HG03457 (cell line): ENCODE measurements around the gene GRM8.
"Not testable (repeated sequence)": the region's sequence is repeated elsewhere in the genome, so short reads cannot be mapped to it uniquely, and the experiment has no call there.

Experiments used
- ATAC-seq: cut with Tn5 transposase; IDR thresholded peaks from one replicate; pipeline ENCODE4 v1.9.1; 2021; ENCODE audit warnings: moderate number of reproducible peaks; ENCODE audit not compliant: unreplicated experiment

Gene GRM8

DNA sequence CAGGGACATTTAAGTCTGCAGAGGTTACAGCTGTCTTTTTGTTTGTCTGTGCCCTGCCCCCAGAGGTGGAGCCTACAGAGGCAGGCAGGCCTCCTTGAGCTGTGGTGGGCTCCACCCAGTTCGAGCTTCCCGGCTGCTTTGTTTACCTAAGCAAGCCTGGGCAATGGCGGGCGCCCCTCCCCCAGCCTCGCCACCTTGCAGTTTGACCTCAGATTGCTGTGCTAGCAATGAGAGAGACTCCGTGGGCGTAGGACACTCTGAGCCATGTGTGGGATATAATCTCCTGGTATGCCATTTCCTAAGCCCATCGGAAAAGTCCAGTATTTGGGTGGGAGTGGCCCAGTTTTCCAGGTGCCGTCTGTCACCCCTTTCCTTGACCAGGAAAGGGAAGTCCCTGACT is 421.5 kb downstream of the GRM8 start:
- ATAC-seq = not testable (repeated sequence)

DNA sequence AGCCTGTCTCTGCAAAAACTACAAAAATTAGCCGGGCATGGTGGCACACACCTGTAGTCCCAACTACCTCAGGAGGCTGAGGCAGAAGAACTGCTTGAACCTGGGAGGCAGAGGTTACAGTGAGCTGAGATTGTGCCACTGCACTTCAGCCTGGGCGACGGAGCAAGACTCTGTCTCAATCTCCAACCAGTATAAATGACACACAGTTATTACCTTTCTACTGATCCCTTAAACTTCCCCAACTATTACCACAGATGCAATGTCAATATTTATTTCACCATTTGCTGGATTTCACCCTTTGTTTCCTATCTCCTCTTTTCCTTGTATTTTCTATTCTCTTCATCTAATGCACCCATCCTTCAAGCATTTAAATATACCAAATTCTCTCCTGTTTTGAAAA is 431.8 kb downstream of the GRM8 start:
- no peak for ATAC-seq

DNA sequence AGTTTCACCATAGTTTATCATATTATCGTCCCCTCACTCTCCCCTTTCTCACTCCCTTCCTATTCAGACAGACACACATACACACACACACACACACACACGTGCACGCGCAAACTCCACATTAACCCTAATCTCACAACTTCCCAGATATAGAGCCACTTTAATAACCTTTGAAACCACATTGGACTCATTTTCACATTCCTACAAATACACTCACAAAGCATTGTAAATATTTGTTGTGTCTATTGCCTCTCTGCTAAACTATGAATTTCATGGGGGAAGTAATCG is 433.6 kb downstream of the GRM8 start:
- ATAC-seq = no peak

DNA sequence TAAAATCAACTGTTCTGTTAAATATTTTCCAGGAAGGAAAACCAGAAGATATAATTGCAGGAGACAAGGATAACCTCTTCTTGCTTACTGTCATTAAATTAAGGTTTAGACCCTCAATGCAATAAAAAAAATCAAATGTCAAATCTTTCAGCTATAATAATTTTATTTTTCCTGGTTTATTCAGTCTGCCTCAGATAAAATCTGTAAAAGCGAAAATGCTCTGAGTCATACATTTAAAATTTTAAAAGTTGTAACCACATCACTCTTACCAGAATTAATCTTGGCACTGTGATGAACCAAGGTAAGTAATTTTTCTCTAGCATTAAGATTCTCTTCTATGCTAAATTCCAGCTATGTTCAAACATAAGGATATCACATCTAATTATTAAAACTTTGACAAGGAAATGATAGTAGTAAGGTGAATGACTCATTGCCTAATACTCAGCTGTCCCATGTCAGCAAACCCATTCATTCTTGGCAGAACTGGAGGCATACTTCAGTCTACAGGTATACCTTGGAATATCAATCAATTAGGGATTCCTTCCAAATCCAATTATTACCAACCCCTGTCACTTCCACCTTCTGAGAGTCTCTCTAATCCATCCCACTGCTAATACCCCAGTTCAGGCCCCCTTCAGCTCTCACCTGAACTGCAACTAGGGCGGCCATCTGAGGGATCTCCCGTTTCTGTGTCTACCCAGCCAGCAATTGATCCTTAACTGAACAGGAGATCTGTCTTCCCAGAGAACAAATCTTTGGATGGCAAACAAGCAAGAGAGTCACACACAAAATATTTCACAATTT is 434.1 kb downstream of the GRM8 start:
- ATAC-seq = no peak

DNA sequence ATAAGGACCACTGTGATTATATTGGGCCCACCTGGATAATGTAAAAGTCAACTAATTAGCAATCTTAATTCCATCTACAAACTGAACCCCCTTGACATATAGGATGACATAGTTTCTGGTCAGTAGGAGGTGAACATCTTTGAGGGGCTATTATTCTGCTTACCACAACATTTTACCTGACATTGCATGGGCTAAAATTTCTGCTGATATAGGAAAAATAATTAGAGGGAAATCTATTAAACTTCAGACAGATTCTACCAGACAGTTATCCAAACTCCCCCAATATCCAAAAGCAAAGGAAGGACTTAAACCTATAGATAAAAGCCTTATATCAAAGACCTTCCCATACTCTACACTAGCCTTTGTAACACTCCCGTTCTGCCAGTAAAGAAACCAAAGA is 443.6 kb downstream of the GRM8 start:
- ATAC-seq = no peak

DNA sequence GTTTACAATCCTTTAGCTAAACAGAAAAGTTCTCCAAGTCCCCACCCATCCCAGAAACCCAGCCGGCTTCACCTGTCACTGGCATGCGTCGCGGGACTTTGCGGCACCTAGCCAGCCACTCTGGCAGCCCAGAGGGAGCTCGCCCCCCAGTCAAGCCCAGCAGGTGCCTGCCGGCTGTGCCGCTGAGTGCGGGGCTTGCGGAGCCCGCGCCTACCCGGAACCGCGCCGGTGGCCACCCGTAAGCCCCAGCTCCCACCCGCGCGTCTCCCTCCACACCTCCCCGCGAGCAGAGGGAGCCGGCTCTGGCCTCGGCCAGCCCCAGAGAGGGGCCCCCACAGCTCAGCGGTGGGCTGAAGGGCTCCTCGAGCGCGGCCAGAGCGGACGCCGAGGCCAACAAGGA is 446.1 kb downstream of the GRM8 start:
- ATAC-seq = no peak

DNA sequence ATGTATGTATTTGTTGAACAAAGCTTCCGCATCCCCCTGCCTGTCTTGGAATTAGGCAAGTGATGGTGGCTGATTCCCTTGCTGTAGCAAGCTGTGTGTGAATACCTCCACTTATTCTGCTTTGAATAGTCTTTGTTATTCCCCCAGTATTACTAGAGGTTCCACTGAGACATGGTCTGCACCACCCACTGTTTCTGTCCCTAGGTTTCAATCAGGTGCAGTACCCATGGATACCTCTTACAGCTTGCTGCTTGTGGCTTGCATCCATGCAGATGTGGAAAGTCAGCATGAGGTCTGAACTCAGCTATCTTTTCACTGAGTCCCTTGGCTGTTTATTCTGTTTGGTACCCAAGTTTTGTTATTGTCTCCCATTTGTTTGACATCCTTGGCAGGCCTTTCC is 447.4 kb downstream of the GRM8 start:
- ATAC-seq = no peak

DNA sequence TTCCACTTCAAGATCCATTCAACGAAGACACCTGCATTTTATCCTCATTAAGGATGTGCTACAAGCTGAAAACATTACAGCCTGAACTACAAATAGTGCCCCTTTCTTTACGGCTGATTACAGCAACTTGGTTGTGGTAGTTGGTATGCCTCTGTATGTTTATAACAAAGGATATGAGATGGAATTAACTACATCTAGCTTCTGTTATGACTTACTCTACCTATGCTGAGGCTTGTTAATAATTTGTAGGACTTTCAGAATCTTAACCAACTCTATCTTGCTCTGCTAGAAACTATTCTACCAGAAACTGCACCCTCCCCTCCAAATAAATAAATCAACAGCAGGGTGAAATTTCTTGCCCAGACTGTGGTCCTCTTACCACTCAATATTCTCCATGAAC is 448.1 kb downstream of the GRM8 start:
- peak; percentile 80 for ATAC-seq

DNA sequence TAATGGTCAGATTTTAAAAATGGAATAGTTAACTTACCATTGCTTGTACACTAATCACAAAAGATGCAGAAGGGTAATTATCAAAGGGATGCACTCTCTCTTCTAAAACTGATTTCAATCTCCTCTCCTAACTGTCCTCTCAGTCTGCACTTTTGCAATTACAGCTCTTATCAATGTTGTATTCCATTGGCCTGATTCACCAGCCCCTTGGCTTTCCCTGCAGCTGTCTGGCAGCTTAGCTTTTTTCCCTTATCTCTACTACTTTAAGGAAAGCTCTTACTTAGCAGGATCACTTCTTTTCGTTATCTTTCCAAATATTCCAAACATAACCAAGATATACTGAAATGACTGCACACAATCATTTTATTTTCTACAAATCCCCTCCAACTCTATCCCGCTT is 448.8 kb downstream of the GRM8 start:
- ATAC-seq = no peak

DNA sequence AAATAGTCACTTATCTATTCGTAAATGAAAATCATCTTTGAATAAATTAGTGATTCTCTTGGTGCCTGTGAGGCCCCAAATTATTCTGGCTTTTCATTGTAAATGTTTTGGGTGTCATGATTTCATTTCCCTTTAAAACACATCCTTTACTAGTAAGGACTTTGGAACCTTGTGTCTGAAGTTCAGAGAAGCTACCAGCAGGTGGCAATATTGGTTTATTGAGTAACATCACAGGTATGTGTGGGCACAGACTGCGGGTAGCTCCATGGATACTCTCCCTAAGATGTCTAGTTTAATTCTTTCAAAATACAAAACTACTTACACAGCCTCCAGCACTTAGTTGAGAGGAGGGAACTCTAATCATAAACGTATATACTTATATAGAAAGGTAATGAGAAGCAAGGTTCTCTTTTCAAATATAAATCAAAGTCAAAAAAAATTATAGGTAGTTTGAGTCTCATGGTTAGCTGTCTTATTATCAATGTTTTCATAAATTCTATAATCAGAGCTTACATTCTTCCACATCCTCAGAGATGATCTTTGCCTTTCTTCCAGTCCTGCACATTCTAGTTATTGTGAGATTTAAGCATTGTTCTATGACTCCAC is 449.6 kb downstream of the GRM8 start:
- ATAC-seq = peak; percentile 82

DNA sequence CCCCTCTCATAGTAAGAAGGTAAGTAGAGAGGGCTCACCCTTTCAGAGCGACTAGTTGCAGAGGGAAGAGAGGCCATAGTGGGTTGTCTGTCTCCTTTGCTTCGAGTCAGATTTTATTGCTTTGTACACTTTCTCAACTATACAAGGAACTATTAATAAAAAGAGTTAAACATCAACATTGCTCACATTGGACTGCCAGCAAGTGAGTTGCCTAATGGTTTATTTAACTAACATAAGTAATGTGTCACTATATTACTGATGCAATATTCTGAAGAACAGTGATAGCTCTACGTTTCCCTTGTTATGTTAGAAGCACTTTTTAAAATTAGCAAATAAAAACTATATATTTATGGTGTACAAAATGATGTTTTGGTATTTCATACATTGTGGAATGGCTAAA is 451.0 kb downstream of the GRM8 start:
- ATAC-seq = no peak

DNA sequence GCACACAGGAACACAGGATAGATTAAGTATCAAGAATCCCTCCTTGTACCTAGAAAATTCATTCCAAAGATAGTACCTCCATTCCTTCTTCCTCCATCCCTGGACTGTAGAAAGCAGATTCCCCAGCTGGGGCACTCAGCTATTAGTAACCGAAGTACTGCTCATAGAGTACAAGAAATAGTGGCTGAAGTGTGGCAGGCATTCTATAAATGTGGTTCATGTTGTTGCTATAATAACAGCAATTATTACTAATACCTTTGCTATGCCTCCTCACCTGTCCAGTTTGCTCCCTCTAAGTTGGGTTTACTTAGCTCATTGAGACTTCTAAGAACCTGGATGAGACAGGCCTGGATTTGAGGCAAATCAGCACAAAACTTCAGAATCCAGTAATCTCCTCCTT is 453.2 kb downstream of the GRM8 start:
- no peak for ATAC-seq

DNA sequence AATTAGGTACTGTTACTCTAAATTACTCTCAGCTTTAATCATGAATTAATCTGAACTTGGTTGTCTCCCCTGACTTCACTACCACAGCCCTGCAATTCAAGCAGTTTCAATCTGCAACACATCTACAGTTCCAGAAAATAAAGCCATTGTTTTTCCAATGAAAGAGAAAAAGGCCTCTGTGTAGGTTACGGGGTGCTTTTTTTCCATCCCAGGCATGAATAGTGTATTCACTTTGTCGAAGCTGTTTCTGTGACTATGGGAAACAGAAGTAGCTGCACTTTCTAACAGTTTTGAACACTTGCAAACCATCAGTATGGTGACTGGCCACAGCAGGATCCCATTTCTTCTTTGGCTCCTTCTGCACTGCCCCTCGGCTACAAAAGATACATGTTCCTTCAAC is 460.2 kb downstream of the GRM8 start:
- no peak for ATAC-seq

DNA sequence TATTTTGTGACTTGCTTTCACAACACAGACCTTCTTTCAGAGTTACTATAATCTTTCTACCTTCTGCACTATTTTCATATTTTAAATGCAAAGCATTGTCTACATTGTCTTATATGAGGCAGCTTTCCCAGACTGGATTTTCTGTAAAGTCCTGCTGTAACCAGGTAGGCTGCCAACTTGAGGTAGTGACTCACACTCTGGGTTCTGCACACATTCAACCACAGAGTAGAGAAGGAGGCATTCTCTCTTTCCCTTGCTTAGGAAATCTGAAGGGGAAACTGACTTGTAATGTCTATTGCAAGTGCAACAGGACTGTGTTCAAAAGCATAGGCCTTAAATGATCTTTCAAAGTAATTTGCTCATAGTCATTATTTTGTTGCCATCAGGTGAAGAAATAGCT is 461.4 kb downstream of the GRM8 start:
- ATAC-seq = no peak

DNA sequence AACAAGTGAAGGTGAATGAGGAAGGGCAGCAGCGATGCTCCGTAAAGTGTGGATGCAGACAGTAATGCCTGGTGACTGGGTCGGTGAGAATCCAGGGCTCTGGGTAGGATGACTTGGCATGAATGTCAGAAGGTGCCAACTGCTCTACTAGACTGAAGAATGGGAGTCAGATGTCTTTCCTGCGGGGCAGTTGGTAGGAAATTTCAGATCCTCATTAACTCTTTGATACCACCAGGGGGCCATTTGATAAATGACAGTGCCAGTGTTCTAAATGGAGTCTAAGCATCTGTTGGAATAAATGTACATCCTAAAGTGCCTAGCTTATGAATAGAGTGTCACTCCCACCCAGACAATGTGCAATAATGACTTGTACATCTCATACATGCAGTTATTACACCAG is 462.0 kb downstream of the GRM8 start:
- no peak for ATAC-seq

DNA sequence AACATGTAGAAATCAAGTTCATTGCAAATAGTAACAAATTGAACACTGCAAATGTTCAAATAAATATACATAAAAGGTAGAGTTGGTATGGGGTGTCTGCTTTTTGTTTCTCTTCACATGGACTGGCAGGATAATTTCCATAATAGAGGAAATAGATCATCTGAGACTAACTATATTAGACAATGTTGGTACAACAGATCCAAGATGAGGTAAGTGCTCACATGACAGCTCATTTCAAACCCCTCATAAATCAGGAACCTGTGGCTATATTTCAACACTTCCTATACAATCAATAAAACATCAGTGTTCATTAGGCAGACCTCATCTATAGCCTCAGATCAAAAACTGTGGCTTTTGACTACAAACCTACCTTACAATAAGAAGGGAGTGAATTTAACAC is 469.1 kb downstream of the GRM8 start:
- no peak for ATAC-seq

DNA sequence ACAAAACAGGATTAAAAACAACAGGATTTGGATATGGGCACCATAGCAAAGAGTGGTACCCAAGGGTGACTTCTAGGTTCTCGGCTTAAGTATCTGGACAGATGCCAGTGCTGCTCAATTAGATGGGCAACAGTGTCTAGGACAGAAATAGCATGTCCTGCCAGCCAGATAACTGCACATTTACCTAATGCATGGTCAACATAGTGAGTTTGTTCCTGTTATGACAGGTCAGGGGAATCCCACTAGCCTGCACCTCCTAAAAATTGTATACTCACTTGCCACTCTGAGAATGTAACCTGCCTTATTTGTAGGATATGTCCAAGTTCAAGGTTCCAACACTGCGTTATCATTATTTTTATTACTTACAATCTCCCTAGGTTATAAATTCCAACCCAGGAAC is 471.7 kb downstream of the GRM8 start:
- ATAC-seq = peak; percentile 96

DNA sequence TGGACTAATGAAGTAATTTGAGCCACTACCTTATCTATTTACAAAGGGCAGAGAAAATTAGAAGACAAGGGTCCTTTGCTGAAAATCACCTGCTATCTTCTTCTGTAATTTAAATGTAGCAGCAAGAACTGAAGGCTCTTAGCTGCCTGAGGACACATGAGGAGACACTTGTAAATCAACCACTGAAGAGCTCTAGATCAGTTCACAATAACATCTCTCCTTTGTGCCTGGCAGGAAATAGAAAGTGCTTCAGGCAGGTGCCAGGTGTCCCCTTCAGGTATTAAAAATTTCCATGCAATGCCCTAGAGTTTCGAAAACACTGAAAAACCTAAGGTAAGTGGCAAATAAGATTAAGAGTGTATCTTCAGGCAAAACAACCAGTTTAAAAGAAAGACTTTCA is 474.6 kb downstream of the GRM8 start:
- ATAC-seq = no peak

DNA sequence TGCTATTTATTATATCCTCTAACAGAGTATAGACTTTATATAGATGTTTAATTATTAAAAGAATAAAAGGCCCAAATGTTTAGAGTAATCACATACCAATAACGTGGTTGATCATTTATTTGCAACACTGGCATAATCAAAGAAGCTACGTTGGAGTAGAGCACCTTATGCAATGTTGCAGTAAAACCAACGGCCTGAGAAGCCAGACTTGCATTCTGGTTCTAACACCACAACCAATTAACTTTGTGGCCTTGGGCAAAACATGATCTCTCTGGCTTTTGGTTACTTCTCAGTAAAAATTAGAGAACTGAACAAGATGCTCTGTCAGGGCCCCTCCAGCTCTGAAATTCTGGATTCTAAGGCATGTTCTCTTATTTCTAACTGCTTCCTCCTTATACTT is 476.2 kb downstream of the GRM8 start:
- no peak for ATAC-seq

DNA sequence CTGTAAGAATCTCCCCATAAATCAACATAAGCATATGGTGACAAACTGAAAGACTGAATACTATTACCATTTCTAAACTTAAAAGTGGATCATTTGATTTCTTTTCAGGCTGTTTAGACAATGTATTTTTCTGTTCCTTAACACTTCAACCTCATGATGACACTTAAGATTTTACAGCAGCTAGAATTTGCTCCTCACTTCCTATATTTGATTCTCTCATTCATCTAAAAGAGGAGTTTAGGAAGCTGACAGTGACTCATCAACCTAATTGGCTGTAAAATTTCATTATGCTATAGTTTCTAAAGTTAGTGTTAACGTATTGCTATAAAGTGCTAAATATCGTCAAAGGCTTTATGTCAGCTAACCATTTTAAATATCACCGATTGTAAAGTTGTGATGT is 478.7 kb downstream of the GRM8 start:
- ATAC-seq = no peak

DNA sequence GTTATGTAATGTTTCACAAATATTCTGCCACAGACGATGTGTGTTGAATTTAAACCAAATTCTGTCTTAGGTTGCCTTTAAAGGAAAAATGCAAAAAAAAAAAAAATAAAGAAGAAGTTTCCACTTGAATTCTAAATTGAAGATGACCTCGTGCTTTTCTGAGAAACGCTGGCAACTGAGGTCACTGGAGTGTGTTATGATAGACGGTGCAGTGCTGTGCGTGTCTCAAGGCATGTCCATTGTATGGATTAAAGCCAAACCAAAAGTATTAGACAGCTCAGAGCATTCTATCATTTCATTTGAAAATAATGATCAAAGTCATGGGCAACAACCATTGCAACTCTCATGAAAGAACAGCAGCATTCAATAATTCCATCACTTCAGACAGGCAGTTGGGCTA is 483.9 kb downstream of the GRM8 start:
- ATAC-seq = no peak

DNA sequence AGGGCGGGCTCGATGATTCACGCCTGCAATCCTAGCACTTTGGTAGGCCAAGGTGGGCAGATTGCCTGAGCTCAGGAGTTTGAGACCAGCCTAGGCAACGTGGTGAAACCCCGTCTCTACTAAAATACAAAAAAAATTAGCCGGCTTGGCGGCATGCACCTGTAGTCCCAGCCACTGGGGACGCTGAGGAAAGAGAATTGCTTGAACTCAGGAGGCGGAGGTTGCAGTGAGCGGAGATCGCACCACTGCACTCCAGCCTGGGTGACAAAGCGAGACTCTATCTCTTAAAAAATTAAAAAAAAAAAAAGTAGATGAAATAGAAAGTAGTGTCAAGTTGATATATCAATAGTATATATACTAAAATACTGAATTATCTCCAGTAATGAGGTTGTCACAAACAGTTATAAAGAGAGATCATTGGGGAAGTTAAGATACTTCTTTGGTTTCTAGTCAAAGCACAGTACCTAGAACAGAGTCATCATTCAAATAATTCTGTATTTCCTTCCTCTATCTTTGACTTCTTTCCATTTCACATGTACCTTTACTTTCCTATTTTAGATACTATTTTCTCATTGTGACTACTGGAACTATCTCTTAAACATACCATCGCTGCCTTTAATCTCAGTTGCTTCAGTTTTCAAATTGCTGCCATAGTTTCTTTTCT is 491.7 kb downstream of the GRM8 start:
- ATAC-seq = no peak

DNA sequence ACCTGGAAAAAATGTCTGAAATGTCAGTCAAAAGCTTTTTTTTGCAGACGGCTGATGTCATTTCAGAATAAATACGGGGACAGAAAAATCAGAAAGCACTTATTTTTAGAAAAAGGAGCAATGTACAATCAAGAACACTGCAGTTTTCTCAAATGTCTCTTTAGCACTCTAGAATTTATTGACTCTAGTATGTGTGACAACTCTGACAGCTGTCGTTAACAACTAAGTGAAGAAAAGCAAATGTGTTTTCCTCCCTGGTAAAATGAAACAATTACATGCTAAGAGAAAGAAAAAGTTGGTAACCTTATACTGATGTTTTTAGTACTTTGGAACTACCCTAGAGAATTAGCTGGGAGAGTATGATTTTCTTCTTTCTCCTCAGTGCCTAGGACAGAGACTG is 497.4 kb downstream of the GRM8 start:
- no peak for ATAC-seq
